ENCODE measurements around the gene STK24.
"Not testable (repeated sequence)": the region's sequence is repeated elsewhere in the genome, so short reads cannot be mapped to it uniquely, and the experiment has no call there.

STK24 gene

GRCh38 chr13:98576963-98577835, at the start of gene STK24:
Gene STK24 (minus strand): TSS chr13:98577107. CDS start chr13:98576786, 321 bp downstream.
- no peak for DNase-seq (ENCODE audit: low read depth, low spot score)
- Histone ChIP-seq H3K4me3 (peak within 1 kb of the TSS; percentile 88), H3K9ac (ENCODE audit: insufficient read length) (peak within 1 kb of the TSS; percentile 87), H3K36me3 (ENCODE audit: insufficient read depth, low read length) (no peaks in the 10 kb centered on the region), H3K27ac (peak within 1 kb of the TSS; percentile 66), H3K9me3 (ENCODE audit: low read depth, low read length) (no peaks in the 10 kb centered on the region)
- no peak for TF ChIP-seq EZH2 (IDR thresholded peaks at IDR 0.05)
- no peak for TF ChIP-seq FOXP2 (optimal IDR thresholded peaks at IDR 0.05; ENCODE audit: control extremely low read depth, extremely low read length, insufficient read depth)
- no peak for TF ChIP-seq POLR2AphosphoS5 (IDR thresholded peaks at IDR 0.05; ENCODE audit: borderline replicate concordance, low read depth, low read length)

- DNase-seq (ENCODE audit: low read depth, low spot score), result peak; percentile 69
- H3K9ac ChIP-seq (ENCODE audit: insufficient read length), result no peak overlapping the region
- H3K36me3 ChIP-seq (ENCODE audit: insufficient read depth, low read length), result no peaks in the 10 kb centered on the region
- no peak for TF ChIP-seq POLR2AphosphoS5 (IDR thresholded peaks at IDR 0.05; ENCODE audit: borderline replicate concordance, low read depth, low read length)
- no peak for TF ChIP-seq FOXP2 (optimal IDR thresholded peaks at IDR 0.05; ENCODE audit: control extremely low read depth, extremely low read length, insufficient read depth)
- TF ChIP-seq EZH2 (IDR thresholded peaks at IDR 0.05), result no peak
- no peaks in the 10 kb centered on the region for H3K9me3 ChIP-seq (ENCODE audit: low read depth, low read length)
- H3K27ac ChIP-seq, result peak overlapping the region; percentile 71; the same call in 1 of the 2 replicates
- peak overlapping the region; percentile 48 for H3K4me3 ChIP-seq
These were observed 49.5 kb upstream of the STK24 start for GRCh38 chr13:98626298-98626935.

- not testable (repeated sequence) for H3K9me3 ChIP-seq (ENCODE audit: low read depth, low read length); H3K27ac ChIP-seq; H3K9ac ChIP-seq (ENCODE audit: insufficient read length); H3K4me3 ChIP-seq; H3K36me3 ChIP-seq (ENCODE audit: insufficient read depth, low read length); DNase-seq (ENCODE audit: low read depth, low spot score)
These were observed 47.7 kb upstream of the STK24 start for GRCh38 chr13:98624589-98624988.

DNA sequence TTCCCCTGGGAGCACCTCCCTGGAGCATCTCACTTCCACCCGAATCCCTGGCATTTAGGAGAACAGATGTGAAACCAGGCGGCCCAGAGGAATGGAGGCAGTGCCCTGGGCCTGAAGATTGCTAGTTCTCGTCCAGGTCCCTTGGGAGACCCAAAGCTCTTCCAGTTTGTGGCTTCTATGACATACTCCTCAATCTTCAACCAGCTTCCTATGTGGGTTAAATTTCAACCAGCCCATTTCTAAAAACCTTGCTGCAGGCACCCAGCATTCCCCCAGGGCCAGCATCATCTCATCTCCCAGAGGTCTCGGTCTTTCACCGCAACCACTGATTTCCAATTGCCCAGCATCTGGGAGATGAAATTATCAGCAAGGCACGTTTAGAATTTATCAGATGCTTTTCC, 46.0 kb upstream of the STK24 start:
- Histone ChIP-seq H3K9ac (ENCODE audit: insufficient read length) (no peak overlapping the region), H3K36me3 (ENCODE audit: insufficient read depth, low read length) (no peaks in the 10 kb centered on the region), H3K27ac (0 out of 2 replicates have a peak overlapping the region, but pooled peaks have one; percentile 1), H3K4me3 (peak overlapping the region; percentile 5; the same call in 1 of the 2 replicates), H3K9me3 (ENCODE audit: low read depth, low read length) (no peaks in the 10 kb centered on the region)
- TF ChIP-seq EZH2 (IDR thresholded peaks at IDR 0.05), result no peak
- TF ChIP-seq POLR2AphosphoS5 (IDR thresholded peaks at IDR 0.05; ENCODE audit: borderline replicate concordance, low read depth, low read length), result no peak
- no peak for TF ChIP-seq FOXP2 (optimal IDR thresholded peaks at IDR 0.05; ENCODE audit: control extremely low read depth, extremely low read length, insufficient read depth)
- DNase-seq (ENCODE audit: low read depth, low spot score), result no peak

GRCh38 chr13:98619556-98619955, 42.6 kb upstream of the STK24 start:
- Histone ChIP-seq H3K9me3 (ENCODE audit: low read depth, low read length) (no peaks in the 10 kb centered on the region), H3K36me3 (ENCODE audit: insufficient read depth, low read length) (no peaks in the 10 kb centered on the region), H3K4me3 (no peak overlapping the region), H3K9ac (ENCODE audit: insufficient read length) (no peak overlapping the region), H3K27ac (no peak overlapping the region)
- no peak for DNase-seq (ENCODE audit: low read depth, low spot score)
- TF ChIP-seq POLR2AphosphoS5 (IDR thresholded peaks at IDR 0.05; ENCODE audit: borderline replicate concordance, low read depth, low read length) (no peak), EZH2 (IDR thresholded peaks at IDR 0.05) (no peak), FOXP2 (optimal IDR thresholded peaks at IDR 0.05; ENCODE audit: control extremely low read depth, extremely low read length, insufficient read depth) (no peak)

DNA sequence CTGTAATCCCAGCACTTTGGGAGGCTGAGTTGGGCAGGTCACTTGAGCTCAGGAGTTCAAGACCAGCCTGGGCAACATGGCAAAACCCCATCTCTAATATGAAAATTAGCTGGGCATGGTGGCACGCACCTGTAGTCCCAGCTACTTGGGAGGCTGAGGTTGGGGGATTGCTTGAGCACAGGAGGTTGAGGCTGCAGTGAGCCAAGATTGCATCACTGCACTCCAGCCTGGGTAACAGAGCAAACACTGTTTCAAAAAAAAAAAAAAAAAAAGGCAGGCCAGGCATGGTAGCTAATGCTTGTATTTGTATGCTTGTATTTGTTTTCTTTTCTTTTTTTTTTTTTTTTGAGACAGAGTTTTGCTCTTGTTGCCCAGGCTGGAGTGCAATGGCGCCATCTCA, 38.7 kb upstream of the STK24 start:
- not testable (repeated sequence) for H3K27ac ChIP-seq; H3K9me3 ChIP-seq (ENCODE audit: low read depth, low read length); H3K4me3 ChIP-seq; H3K9ac ChIP-seq (ENCODE audit: insufficient read length); H3K36me3 ChIP-seq (ENCODE audit: insufficient read depth, low read length); DNase-seq (ENCODE audit: low read depth, low spot score)

DNA sequence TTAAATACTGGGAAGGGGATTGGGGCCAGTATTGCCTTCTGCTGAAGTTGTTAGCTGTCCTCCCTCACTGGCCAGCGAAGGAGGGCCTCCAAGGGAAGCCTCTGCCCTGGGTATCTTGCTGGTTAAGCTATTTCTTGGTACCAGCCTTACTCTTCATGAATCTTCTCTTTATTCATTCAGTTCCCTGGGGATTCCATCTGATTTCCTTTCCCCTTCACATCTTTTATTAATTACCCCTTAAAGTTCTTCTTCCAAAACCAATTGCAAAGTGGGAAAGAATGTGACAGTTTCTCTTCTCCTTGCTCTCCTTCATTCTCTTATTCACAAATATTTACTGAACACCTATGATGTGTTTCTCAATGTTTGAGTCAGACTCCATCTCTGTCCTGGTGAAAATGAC, 36.7 kb upstream of the STK24 start:
- Histone ChIP-seq H3K27ac (peak overlapping the region; percentile 53), H3K36me3 (ENCODE audit: insufficient read depth, low read length) (no peaks in the 10 kb centered on the region), H3K4me3 (peak overlapping the region; percentile 44), H3K9ac (ENCODE audit: insufficient read length) (no peak overlapping the region), H3K9me3 (ENCODE audit: low read depth, low read length) (no peaks in the 10 kb centered on the region)
- no peak for TF ChIP-seq FOXP2 (optimal IDR thresholded peaks at IDR 0.05; ENCODE audit: control extremely low read depth, extremely low read length, insufficient read depth)
- TF ChIP-seq EZH2 (IDR thresholded peaks at IDR 0.05), result no peak
- TF ChIP-seq POLR2AphosphoS5 (IDR thresholded peaks at IDR 0.05; ENCODE audit: borderline replicate concordance, low read depth, low read length), result no peak
- DNase-seq (ENCODE audit: low read depth, low spot score), result peak; percentile 59

DNA sequence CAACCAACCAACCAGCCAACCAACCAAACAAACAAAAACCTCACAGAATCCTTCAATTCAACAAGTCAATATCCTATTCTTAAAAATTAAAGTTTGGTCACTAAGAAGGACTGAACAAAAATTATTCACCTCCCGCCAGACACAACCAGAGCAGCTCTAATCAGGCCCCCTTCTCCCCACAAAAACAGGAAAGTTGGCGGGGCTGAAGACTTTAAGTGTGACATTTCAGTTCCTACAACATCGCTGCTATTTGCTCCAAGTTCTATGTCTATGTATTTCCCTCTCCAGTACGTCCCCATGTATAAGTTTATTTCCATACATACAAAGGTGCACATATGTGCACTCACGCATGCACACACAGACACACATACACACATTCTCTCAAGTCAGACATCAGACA, 32.8 kb upstream of the STK24 start:
- TF ChIP-seq FOXP2 (optimal IDR thresholded peaks at IDR 0.05; ENCODE audit: control extremely low read depth, extremely low read length, insufficient read depth), result no peak
- no peak for TF ChIP-seq POLR2AphosphoS5 (IDR thresholded peaks at IDR 0.05; ENCODE audit: borderline replicate concordance, low read depth, low read length)
- TF ChIP-seq EZH2 (IDR thresholded peaks at IDR 0.05), result no peak

More for the DNA sequence above, 32.8 kb upstream of the STK24 start:
- Histone ChIP-seq H3K9ac (ENCODE audit: insufficient read length) (no peak overlapping the region), H3K36me3 (ENCODE audit: insufficient read depth, low read length) (no peaks in the 10 kb centered on the region), H3K27ac (no peak overlapping the region), H3K4me3 (no peak overlapping the region), H3K9me3 (ENCODE audit: low read depth, low read length) (no peaks in the 10 kb centered on the region)
- no peak for DNase-seq (ENCODE audit: low read depth, low spot score)
